A549 (cell line): ENCODE data around the gene SAP30L.

ENCODE experiments used
- BHLHE40 ChIP-seq: IDR thresholded peaks from 2 replicates; pipeline ENCODE4 v1.6.1; 2012; ENCODE audit warnings: low read depth, low read length, inconsistent platforms
- CBX2 ChIP-seq: fragments of 200-600 bp; sonication (generic); IDR thresholded peaks from 2 replicates; pipeline ENCODE4 v1.6.1; 2016; ENCODE audit warnings: low read depth, mild to moderate bottlenecking, borderline replicate concordance
- CEBPB ChIP-seq, 2 experiments: fragments of >200 bp in 1 of 2; sonication (Bioruptor Twin) in 1 of 2; formaldehyde crosslinking in 1 of 2; IDR thresholded peaks; 2 replicates each; pipeline ENCODE4 v1.6.1; 2012 to 2016
- EP300 ChIP-seq, 2 experiments: fragments of >200 bp; sonication (Bioruptor Twin); formaldehyde crosslinking; IDR thresholded peaks; 2 replicates in 1 of 2; 3 replicates in 1 of 2; pipeline ENCODE4 v1.6.1; 2016 to 2017
- JUN ChIP-seq, 2 experiments: fragments of >200 bp; sonication (Bioruptor Twin); formaldehyde crosslinking; IDR thresholded peaks; 2 replicates in 1 of 2; 3 replicates in 1 of 2; pipeline ENCODE4 v1.6.1; 2016 to 2017
- MYC ChIP-seq: IDR thresholded peaks from 2 replicates; pipeline ENCODE4 v1.6.1; 2012; ENCODE audit warnings: mild to moderate bottlenecking, inconsistent platforms, low read length, improper control_type of control experiment, borderline replicate concordance
- PBX3 ChIP-seq: IDR thresholded peaks from 2 replicates; pipeline ENCODE4 v1.6.1; 2012
- PHF8 ChIP-seq: fragments of 200-600 bp; sonication (generic); IDR thresholded peaks from 2 replicates; pipeline ENCODE4 v1.6.1; 2016; ENCODE audit warnings: low read depth, mild to moderate bottlenecking, antibody characterized with exemption, moderate library complexity, borderline replicate concordance
- POLR2A ChIP-seq: IDR thresholded peaks from 2 replicates; pipeline ENCODE4 v1.6.1; 2012; ENCODE audit warnings: mild to moderate bottlenecking, low read length
- RAD21 ChIP-seq, 2 experiments: fragments of >200 bp in 1 of 2; sonication (Bioruptor Twin) in 1 of 2; formaldehyde crosslinking in 1 of 2; IDR thresholded peaks in 1 of 2; conservative IDR thresholded peaks in 1 of 2; 2 replicates in 1 of 2; 3 replicates in 1 of 2; pipeline ENCODE4 v1.6.1; 2012 to 2018; ENCODE audit warnings: inconsistent platforms in 1 of 2
- REST ChIP-seq: fragments of 200-600 bp; sonication (generic); IDR thresholded peaks from 2 replicates; pipeline ENCODE4 v1.6.1; 2016; ENCODE audit warnings: antibody characterized with exemption, mild to moderate bottlenecking, moderate library complexity
- TF ChIP-seq, protein P1 (sequence below): fragments of >200 bp; sonication (Bioruptor Twin); formaldehyde crosslinking; IDR thresholded peaks from 3 replicates; pipeline ENCODE4 v1.5.1; 2016
- TF ChIP-seq, protein P2 (sequence below): fragments of 250-450 bp; sonication (Bioruptor Pico); IDR thresholded peaks from 2 replicates; pipeline ENCODE4 v1.5.0; 2020; ENCODE audit warnings: low read depth, mild to moderate bottlenecking, moderate library complexity
- TF ChIP-seq, protein P3 (sequence below): IDR thresholded peaks from 2 replicates; pipeline ENCODE4 v1.6.1; 2012

- TF ChIP-seq POLR2A (no peak), CBX2 (no peak), JUN (IDR thresholded peaks at IDR 0.05) (no peak), CEBPB (IDR thresholded peaks at IDR 0.05) (peak in 1 of 2 experiments; percentile 13; a peak in 1 of 4 replicates), BHLHE40 (no peak), EP300 (IDR thresholded peaks at IDR 0.05) (no peak), REST (no peak), PHF8 (no peak), MYC (no peak), PBX3 (no peak), RAD21 (conservative IDR thresholded peaks at IDR 0.05 in 1 of 2, IDR thresholded peaks at IDR 0.05 in 1 of 2) (no peak)
- TF ChIP-seq, protein P1, sequence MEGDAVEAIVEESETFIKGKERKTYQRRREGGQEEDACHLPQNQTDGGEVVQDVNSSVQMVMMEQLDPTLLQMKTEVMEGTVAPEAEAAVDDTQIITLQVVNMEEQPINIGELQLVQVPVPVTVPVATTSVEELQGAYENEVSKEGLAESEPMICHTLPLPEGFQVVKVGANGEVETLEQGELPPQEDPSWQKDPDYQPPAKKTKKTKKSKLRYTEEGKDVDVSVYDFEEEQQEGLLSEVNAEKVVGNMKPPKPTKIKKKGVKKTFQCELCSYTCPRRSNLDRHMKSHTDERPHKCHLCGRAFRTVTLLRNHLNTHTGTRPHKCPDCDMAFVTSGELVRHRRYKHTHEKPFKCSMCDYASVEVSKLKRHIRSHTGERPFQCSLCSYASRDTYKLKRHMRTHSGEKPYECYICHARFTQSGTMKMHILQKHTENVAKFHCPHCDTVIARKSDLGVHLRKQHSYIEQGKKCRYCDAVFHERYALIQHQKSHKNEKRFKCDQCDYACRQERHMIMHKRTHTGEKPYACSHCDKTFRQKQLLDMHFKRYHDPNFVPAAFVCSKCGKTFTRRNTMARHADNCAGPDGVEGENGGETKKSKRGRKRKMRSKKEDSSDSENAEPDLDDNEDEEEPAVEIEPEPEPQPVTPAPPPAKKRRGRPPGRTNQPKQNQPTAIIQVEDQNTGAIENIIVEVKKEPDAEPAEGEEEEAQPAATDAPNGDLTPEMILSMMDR = no peak
- TF ChIP-seq, protein P2, sequence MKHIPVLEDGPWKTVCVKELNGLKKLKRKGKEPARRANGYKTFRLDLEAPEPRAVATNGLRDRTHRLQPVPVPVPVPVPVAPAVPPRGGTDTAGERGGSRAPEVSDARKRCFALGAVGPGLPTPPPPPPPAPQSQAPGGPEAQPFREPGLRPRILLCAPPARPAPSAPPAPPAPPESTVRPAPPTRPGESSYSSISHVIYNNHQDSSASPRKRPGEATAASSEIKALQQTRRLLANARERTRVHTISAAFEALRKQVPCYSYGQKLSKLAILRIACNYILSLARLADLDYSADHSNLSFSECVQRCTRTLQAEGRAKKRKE (CRISPR knock-in tag) = no peak
- TF ChIP-seq, protein P3, sequence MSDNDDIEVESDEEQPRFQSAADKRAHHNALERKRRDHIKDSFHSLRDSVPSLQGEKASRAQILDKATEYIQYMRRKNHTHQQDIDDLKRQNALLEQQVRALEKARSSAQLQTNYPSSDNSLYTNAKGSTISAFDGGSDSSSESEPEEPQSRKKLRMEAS = no peak
Observed at GRCh38 chr5:154440540-154440939, 5.3 kb upstream of the SAP30L start.
